Heart left ventricle (tissue), 16 donors: ENCODE data around the gene NRAP. TPM values are rescaled to one million over a fixed set of nuclear protein-coding genes. Genes with fewer than 3 reads are reported as not detected.

Experiments
- ATAC-seq, 4 donors: fragments of 200-7000 bp; cut with Tn5 transposase; one replicate each; pipeline ENCODE4 v1.9.1; 2020 to 2022; ENCODE audit warnings: moderate library complexity in 4 of 4, mild to moderate bottlenecking in 3 of 4, moderate number of reproducible peaks in 1 of 4
- DNase-seq, 5 donors: peaks; one replicate each; pipeline ENCODE4 v3.0.0-alpha.2; 2020
- H3K27ac ChIP-seq, 12 donors: fragments of 200-600 bp; sonication (generic) in 4 of 12; one replicate each; pipeline versions ENCODE4 v1.5.0 to v1.8.0; 2016 to 2022; ENCODE audit warnings: mild to moderate bottlenecking in 2 of 12
- H3K27me3 ChIP-seq, 9 donors: fragments of 200-600 bp; sonication (generic) in 2 of 9; one replicate each; pipeline versions ENCODE4 v1.5.1 to v1.8.0; 2016 to 2022; ENCODE audit warnings: mild to moderate bottlenecking in 3 of 9
- H3K36me3 ChIP-seq, 9 donors: fragments of 200-600 bp; sonication (generic) in 2 of 9; one replicate each; pipeline versions ENCODE4 v1.5.0 to v1.8.0; 2018 to 2022; ENCODE audit warnings: mild to moderate bottlenecking in 2 of 9
- H3K4me1 ChIP-seq, 12 donors: fragments of 200-600 bp; sonication (generic) in 4 of 12; one replicate each; pipeline versions ENCODE4 v1.5.0 to v1.8.0; 2016 to 2022; ENCODE audit warnings: mild to moderate bottlenecking in 3 of 12
- H3K4me3 ChIP-seq, 12 donors: fragments of 200-600 bp; sonication (generic) in 4 of 12; one replicate each; pipeline versions ENCODE4 v1.5.0 to v1.8.0; 2017 to 2022; ENCODE audit warnings: mild to moderate bottlenecking in 9 of 12, moderate library complexity in 4 of 12
- H3K9me3 ChIP-seq, 12 donors: fragments of 200-600 bp; sonication (generic) in 4 of 12; one replicate each; pipeline versions ENCODE4 v1.5.0 to v1.8.0; 2016 to 2022; ENCODE audit warnings: mild to moderate bottlenecking in 1 of 12
- POLR2A ChIP-seq, 2 donors: fragments of 450-650 bp; IDR thresholded peaks; one replicate each; pipeline ENCODE4 v1.6.1; 2017; ENCODE audit warnings: antibody characterized with exemption in 2 of 2, mild to moderate bottlenecking in 2 of 2, moderate library complexity in 2 of 2
- WGBS, 4 donors: extraction: QIAGEN DNeasy Blood & Tissue Kit in 2 of 4; methylation state at CpG; one replicate each; pipeline versions ENCODE4 v1.1.5 to v1.1.7; 2013 to 2018; 5-methylcytosine and 5-hydroxymethylcytosine counted together
- intact Hi-C, 10 donors: fragments of 100-400 bp; cut with DNase I; formaldehyde crosslinking; loops; one replicate each; pipeline versions ENCODE4 v1.11.1 to v1.14.2; 2022
- polyA plus RNA-seq, 2 donors: library from polyadenylated mRNA; stranded (reverse); fragments of 200-250 nt; gene quantifications; one replicate each; pipeline ENCODE4 v1.2.3, GENCODE V29; 2013
- total RNA-seq, 9 donors: library from RNA; depleted of rRNA in 2 of 9; stranded (reverse); fragments of >200 nt in 2 of 9; fragmentation: NEBNext Ultra II Directional in 3 of 9; extraction: Animal tissue kit (Norgen Biotek cat#: 25700) in 3 of 9; gene quantifications; one replicate each; pipeline versions ENCODE4 v1.1.0 to v1.2.4, GENCODE V29; 2016 to 2023
- TF ChIP-seq, protein P1 (sequence below), 12 donors: fragments of 200-600 bp; sonication (generic) in 4 of 12; IDR thresholded peaks; one replicate each; pipeline versions ENCODE4 v1.5.0 to v1.8.0; 2018 to 2022; ENCODE audit warnings: antibody characterized with exemption in 12 of 12, mild to moderate bottlenecking in 5 of 12
- donor health status: ischemic (EF 13 %, LVEDD 7.1; RV severe dilation, severe dysfunction).
- donor health status: healthy with polysubstance abuse.
- donor health status: DM: no; HTN: yes; CAD: no.
- donor health status: DM: no; HTN: no; CAD: no.
- donor health status: ischemic (EF 25% LVEDD 6.9; RV normal size, moderate dysfunction).
- donor health status: ischemic (EF 25% LVEDD 5.7; RV mildly dilated, moderate dysfunction).
- donor health status: healthy.
- donor health status: DM: yes; HTN: yes; CAD: no.
- donor health status: ischemic (EF 35%, LVEDD 5.7; RV mildly dilated, moderate dysfunction).
- donor health status: nonischemic (EF 11% LVEDD 7.7; RV severe dilation, severe dysfunction).
- donor health status: DM: yes; HTN: yes; CAD: no.
- donor health status: PGD.
- donor health status: ischemic (EF 29% LVEDD 5.4; RV normal size, mild dysfunction).
- donor health status: nonischemic (EF 23%, LVEDD 6.1; RV moderate dilation, normal function).

Gene NRAP
- total and polyA plus RNA-seq, 11 donors, result 278 to 2,789 (median 1,125) TPM

DNA sequence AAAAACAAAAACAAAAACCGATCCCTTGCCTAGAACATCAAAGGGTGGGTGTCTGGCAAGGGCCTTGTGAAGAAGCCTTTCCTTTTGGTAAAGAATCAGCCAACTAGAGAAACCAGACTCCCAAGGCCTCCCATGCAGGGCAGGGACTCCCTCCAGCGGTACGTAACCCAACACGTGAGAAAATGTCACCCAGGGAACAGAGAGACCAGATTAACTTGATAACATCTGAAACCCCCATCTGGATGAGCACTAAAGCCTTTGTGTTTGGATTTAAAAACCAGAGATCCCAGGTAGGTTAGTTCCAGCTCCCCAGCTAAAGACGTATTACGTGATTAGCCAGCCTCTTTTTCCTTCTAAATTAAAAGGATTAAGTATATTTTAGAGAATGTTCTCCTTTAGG is 114.0 kb downstream of the NRAP start:
- Histone ChIP-seq H3K27me3 (peaks cover 0 to 2% (median 0%) of the 10 kb centered on the region in 9 donors), H3K9me3 (no peaks in the 10 kb centered on the region), H3K27ac (no peak overlapping the region), H3K4me3 (no peak overlapping the region), H3K4me1 (no peaks in the 10 kb centered on the region), H3K36me3 (no peaks in the 10 kb centered on the region)
- no peak for ATAC-seq
- intact Hi-C loops, result no loop called here
- 78 to 83% (median 79%) methylated on average over 6 of the region's 6 CpGs for WGBS, 4 donors
- no peak for TF ChIP-seq POLR2A (IDR thresholded peaks at IDR 0.05)
- DNase-seq, result no peak

DNA sequence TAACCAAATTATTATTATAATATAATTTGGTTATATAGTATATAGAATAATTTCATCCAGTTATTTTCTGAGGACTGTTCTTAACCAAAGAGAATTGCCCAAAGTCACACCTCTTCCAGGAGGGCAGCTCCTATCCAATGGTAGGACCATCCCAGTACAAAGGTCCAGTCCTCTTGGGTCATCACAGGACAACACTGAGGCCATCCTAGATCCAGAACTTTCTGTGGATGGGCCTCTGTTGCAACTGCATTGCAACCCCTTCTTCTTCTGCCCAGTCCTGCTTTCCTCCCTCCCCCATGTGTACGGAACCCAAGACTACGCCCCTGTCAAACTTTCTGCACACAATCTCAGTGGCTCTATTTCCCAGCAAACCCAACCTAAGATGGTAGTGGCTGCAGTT is 116.4 kb downstream of the NRAP start:
- Histone ChIP-seq H3K27me3 (no peaks in the 10 kb centered on the region), H3K4me1 (no peaks in the 10 kb centered on the region), H3K9me3 (no peaks in the 10 kb centered on the region), H3K27ac (no peak overlapping the region), H3K4me3 (no peak overlapping the region), H3K36me3 (no peaks in the 10 kb centered on the region)
- intact Hi-C loops, result no loop called here
- TF ChIP-seq POLR2A (IDR thresholded peaks at IDR 0.05), result no peak
- TF ChIP-seq, protein P1, sequence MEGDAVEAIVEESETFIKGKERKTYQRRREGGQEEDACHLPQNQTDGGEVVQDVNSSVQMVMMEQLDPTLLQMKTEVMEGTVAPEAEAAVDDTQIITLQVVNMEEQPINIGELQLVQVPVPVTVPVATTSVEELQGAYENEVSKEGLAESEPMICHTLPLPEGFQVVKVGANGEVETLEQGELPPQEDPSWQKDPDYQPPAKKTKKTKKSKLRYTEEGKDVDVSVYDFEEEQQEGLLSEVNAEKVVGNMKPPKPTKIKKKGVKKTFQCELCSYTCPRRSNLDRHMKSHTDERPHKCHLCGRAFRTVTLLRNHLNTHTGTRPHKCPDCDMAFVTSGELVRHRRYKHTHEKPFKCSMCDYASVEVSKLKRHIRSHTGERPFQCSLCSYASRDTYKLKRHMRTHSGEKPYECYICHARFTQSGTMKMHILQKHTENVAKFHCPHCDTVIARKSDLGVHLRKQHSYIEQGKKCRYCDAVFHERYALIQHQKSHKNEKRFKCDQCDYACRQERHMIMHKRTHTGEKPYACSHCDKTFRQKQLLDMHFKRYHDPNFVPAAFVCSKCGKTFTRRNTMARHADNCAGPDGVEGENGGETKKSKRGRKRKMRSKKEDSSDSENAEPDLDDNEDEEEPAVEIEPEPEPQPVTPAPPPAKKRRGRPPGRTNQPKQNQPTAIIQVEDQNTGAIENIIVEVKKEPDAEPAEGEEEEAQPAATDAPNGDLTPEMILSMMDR (IDR thresholded peaks at IDR 0.05), result no peak
- DNase-seq, result no peak
- WGBS, 4 donors, result 90 to 100% (median 98%) methylated on average over 2 of the region's 2 CpGs
- ATAC-seq, result no peak

DNA sequence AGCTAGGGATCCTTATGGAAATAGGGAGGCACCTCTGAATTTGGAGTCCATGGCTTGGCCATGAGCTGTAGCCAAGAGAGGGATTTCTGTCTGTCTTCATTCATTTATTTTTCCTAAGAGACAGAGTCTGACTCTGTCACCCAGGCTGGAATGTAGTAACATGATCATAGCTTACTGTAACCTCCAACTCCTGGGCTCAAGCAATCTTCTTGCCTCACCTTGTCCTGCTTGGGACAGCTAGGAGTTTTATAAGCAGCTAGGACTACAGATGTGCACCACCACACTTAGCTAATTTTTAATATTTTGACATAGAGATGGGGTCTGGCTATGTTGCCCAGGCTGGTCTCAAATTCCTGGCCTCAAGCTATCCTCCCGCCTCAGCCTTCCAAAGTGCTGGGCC is 119.4 kb downstream of the NRAP start:
- no peak for TF ChIP-seq POLR2A (IDR thresholded peaks at IDR 0.05)
- TF ChIP-seq, protein P1 (IDR thresholded peaks at IDR 0.05), result no peak
- intact Hi-C loops, result no loop called here
- Histone ChIP-seq H3K4me3 (no peak overlapping the region), H3K27ac (no peak overlapping the region), H3K4me1 (peaks cover 0 to 7% (median 0%) of the 10 kb centered on the region in 12 donors), H3K36me3 (no peaks in the 10 kb centered on the region), H3K9me3 (no peaks in the 10 kb centered on the region), H3K27me3 (no peaks in the 10 kb centered on the region)
- WGBS, 4 donors, result 95 to 100% (median 99%) methylated on average over 1 of the region's 1 CpG
- no peak for ATAC-seq
- no peak for DNase-seq

DNA sequence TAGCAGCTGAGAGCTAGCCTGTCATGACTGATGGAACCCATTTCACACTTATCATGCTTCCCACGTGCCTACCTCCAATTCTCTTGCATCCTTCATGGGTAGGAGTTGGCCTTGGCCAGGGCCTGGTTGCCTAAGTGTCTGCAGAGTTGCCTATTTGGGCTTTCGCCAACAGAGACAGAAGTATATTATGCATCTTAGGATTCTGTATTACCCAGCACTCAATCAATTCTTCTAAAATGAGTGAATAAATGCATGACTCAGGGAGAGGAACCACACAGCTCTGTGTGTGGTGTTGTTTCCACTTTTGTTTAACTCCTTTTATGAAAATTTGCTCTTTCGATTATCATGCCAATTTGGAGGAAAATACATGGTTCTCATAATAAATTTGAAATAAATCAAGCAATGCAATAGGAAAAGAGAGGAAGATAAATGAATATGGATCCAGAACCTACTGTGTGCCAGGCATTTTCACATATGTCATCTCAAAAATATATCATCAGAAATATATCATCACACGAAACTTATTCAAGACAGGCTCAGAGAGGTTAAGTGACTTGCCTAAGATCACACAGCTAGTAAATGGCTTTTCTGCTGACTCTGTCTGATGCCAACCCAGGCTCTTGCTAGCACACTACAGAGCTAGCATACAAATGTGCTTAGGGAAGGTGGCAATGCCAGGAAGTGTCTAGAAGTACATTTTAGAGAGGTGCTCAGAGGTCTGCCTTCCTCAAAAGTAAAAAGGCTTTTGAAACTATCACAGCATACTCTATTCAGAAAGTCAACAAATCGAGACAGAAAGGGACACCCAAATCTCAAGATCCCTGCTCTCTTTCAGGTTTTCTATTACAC is 120.5 kb downstream of the NRAP start:
- no peak for ATAC-seq
- H3K4me3 ChIP-seq, result no peak overlapping the region
- no peak overlapping the region for H3K27ac ChIP-seq
- H3K36me3 ChIP-seq, result no peaks in the 10 kb centered on the region
- H3K27me3 ChIP-seq, result no peaks in the 10 kb centered on the region
- peaks cover 0 to 7% (median 0%) of the 10 kb centered on the region in 12 donors for H3K4me1 ChIP-seq
- WGBS, 4 donors, result 75 to 79% (median 78%) methylated on average over 5 of the region's 5 CpGs
- TF ChIP-seq, protein P1 (IDR thresholded peaks at IDR 0.05), result no peak
- no peak for TF ChIP-seq POLR2A (IDR thresholded peaks at IDR 0.05)
- no peak for DNase-seq
- no peaks in the 10 kb centered on the region for H3K9me3 ChIP-seq
- intact Hi-C loops, result no loop called here
